ENCODE results near the gene MYO10. TPM values are rescaled to one million over a fixed set of nuclear protein-coding genes. Genes with fewer than 3 reads are reported as not detected.

The MYO10 gene
- total RNA-seq, 4 donors from 2014 or later, result 34.7 to 122 (median 71.2) TPM

DNA sequence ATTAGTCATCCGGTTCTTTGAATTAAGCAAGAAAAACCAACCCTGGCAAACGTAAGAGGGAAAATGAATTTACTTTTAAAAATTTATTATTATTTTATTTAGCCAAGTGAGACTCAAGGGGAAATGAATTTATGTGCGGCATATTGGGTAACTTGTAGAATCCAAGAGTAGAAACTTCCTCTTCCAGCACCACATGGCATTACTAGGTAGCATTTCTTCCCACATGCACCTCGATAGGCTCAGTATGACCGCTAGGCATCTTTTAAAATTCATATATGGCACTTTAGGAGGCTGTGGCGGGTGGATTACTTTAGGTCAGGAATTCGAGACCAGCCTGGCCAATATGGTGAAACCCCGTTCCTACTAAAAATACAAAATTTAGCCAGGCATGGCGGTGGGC lies 17.6 kb upstream of the MYO10 start:
- no peaks in the 10 kb centered on the region for H3K9me3 ChIP-seq
- no peaks in the 10 kb centered on the region for H3K4me1 ChIP-seq
- no peak for DNase-seq
- H3K27ac ChIP-seq, result no peak overlapping the region
- no peak overlapping the region for H3K4me3 ChIP-seq
- no peaks in the 10 kb centered on the region for H3K36me3 ChIP-seq
- H3K27me3 ChIP-seq, result no peaks in the 10 kb centered on the region
- TF ChIP-seq POLR2A (IDR thresholded peaks at IDR 0.05), result no peak
- TF ChIP-seq, protein P1, sequence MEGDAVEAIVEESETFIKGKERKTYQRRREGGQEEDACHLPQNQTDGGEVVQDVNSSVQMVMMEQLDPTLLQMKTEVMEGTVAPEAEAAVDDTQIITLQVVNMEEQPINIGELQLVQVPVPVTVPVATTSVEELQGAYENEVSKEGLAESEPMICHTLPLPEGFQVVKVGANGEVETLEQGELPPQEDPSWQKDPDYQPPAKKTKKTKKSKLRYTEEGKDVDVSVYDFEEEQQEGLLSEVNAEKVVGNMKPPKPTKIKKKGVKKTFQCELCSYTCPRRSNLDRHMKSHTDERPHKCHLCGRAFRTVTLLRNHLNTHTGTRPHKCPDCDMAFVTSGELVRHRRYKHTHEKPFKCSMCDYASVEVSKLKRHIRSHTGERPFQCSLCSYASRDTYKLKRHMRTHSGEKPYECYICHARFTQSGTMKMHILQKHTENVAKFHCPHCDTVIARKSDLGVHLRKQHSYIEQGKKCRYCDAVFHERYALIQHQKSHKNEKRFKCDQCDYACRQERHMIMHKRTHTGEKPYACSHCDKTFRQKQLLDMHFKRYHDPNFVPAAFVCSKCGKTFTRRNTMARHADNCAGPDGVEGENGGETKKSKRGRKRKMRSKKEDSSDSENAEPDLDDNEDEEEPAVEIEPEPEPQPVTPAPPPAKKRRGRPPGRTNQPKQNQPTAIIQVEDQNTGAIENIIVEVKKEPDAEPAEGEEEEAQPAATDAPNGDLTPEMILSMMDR (IDR thresholded peaks at IDR 0.05), result no peak

DNA sequence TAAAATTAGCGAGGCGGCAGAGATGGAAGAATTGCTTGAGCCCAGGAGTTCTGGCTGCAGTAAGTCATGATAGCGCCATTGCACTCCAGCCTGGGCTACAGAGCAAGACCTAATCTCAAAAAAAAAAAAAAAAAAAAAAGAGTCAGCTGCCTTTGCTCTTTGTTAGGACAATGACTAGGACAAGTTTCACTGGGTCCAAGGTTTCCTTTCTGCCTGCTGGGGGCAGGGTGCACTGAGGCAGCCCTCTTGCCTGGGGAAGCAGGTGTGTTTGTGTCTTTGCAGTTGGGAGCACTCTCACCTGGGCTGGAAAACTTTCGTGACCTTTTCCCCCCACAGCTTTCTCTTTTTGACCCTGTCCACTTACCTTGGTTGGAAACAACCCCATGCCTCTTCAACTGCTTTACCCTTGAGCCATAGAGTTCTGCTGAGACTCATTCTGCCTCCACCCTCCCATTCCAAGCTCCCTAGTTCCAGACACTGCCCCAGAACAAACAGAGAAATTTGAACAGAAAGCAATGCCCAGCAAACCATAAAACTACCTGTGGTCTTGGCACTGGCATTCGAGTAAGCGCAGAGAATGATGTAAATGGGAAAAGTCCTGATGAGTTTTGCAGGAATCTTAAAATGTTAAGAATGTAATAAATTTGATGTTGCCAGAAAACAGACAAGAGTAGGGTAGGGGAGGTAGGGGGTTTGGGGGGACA lies 17.0 kb upstream of the MYO10 start:
- TF ChIP-seq POLR2A (IDR thresholded peaks at IDR 0.05), result no peak
- TF ChIP-seq, protein P1 (IDR thresholded peaks at IDR 0.05), result no peak
- DNase-seq, result peak in 2 of 3 donors; percentile 51 to 63
- no peaks in the 10 kb centered on the region for H3K36me3 ChIP-seq
- no peak overlapping the region for H3K4me3 ChIP-seq
- H3K27ac ChIP-seq, result no peak overlapping the region
- no peaks in the 10 kb centered on the region for H3K9me3 ChIP-seq
- H3K27me3 ChIP-seq, result no peaks in the 10 kb centered on the region
- H3K4me1 ChIP-seq, result no peaks in the 10 kb centered on the region

DNA sequence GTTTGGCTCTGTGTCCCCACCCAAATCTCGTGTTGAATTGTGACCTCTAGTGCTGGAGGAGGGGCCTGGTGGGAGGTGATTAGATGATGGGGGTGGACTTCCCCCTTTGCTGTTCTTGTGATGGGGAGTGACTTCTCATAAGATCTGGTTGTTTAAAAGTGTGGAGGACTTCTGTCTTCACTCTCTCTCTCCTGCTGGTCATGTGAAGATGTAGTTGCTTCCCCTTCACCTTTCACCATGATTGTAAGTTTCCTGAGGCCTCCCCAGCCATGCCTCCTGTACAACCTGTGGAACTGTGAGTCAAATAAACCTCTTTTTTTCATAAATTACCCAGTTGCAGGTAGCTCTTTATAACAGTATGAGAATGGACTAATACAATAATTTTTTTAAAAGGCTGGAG lies 10.6 kb upstream of the MYO10 start:
- Histone ChIP-seq H3K27me3 (no peaks in the 10 kb centered on the region), H3K4me1 (no peaks in the 10 kb centered on the region), H3K36me3 (no peaks in the 10 kb centered on the region), H3K9me3 (peaks cover 0 to 10% (median 1%) of the 10 kb centered on the region in 4 donors), H3K27ac (no peak overlapping the region), H3K4me3 (no peak overlapping the region)
- TF ChIP-seq, protein P1 (IDR thresholded peaks at IDR 0.05), result no peak
- TF ChIP-seq POLR2A (IDR thresholded peaks at IDR 0.05), result no peak
- DNase-seq, result no peak

DNA sequence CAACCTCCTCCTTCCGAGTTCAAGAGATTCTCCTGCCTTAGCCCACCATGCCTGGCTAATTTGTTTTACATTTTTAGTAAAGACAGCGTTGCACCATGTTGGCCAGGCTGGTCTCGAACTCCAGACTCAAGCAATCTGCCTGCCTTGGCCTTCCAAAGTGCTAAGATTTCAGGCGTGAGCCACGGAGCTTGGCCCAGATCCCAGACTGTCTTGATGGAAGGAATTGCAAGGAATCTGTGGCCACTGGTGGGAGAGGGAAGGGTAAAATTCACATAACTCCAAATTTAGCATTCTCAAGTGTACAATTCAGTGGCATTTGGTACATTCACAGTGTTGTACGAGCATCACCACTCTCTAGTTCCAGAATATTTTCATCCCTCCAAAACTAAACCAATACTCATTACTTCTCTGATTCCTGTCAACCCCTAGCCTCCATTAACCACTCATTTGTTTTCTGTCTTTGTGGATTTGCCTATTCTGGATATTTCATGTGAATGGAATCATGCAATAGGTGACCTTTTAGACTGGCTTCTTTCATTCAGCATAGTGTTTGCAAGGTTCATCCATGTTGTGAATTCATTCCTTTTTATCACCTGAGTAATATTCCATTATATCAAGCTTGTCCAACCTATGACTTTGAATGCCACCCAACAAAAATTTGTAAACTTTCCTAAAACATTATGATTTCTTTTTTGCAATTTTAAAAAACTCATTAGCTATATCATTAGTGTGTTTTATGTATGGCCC lies 8.9 kb upstream of the MYO10 start:
- Histone ChIP-seq H3K4me1 (no peaks in the 10 kb centered on the region), H3K9me3 (peaks cover 0 to 10% (median 1%) of the 10 kb centered on the region in 4 donors), H3K27me3 (no peaks in the 10 kb centered on the region), H3K27ac (no peak overlapping the region), H3K36me3 (no peaks in the 10 kb centered on the region), H3K4me3 (no peak overlapping the region)
- no peak for DNase-seq
- TF ChIP-seq POLR2A (IDR thresholded peaks at IDR 0.05), result no peak

DNA sequence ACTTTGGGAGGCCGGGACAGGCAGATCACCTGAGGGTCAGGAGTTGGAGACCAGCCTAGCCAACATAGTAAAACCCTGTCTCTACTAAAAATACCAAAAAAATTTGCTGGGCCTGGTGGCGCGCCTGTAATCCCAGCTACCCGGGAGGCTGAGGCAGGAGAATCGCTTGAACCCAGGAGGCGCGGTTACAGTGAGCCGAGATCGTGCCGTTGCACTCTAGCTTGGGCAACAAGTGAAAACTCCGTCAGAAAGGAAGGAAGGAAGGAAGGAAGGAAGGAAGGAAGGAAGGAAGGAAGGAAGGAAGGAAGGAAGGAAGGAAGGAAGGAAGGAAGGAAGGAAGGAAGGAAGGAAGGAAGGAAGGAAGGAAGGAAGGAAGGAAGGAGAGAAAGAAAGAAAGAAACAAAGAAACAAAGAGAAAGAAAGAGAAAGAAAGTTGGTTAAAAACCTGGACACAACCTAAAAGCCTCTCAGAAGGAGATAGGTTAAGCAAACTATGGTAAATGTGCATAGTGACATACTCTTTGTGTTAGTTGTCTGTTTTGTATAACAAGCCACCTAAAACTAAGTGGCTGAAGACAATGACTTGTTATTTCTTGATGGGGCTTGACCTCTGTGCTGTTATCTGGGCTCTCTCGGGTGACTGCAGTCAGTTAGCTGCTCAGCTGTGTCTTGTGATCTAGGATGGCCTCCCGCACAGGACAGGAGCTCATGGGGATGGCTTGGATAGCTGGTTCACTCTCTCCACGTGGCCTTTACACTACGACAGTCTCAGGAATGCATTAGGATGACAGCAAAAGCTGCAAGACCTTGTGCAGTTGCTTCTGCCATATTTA lies 8.0 kb upstream of the MYO10 start:
- H3K4me1 ChIP-seq, result no peaks in the 10 kb centered on the region
- peaks cover 0 to 10% (median 1%) of the 10 kb centered on the region in 4 donors for H3K9me3 ChIP-seq
- no peaks in the 10 kb centered on the region for H3K27me3 ChIP-seq
- TF ChIP-seq POLR2A (IDR thresholded peaks at IDR 0.05), result no peak
- TF ChIP-seq, protein P1 (IDR thresholded peaks at IDR 0.05), result no peak
- no peaks in the 10 kb centered on the region for H3K36me3 ChIP-seq
- DNase-seq, result no peak
- no peak overlapping the region for H3K27ac ChIP-seq
- H3K4me3 ChIP-seq, result no peak overlapping the region

Data from Peyer's patch (tissue), 4 donors.